ENCODE results near the gene BYSL.

Gene BYSL

DNA sequence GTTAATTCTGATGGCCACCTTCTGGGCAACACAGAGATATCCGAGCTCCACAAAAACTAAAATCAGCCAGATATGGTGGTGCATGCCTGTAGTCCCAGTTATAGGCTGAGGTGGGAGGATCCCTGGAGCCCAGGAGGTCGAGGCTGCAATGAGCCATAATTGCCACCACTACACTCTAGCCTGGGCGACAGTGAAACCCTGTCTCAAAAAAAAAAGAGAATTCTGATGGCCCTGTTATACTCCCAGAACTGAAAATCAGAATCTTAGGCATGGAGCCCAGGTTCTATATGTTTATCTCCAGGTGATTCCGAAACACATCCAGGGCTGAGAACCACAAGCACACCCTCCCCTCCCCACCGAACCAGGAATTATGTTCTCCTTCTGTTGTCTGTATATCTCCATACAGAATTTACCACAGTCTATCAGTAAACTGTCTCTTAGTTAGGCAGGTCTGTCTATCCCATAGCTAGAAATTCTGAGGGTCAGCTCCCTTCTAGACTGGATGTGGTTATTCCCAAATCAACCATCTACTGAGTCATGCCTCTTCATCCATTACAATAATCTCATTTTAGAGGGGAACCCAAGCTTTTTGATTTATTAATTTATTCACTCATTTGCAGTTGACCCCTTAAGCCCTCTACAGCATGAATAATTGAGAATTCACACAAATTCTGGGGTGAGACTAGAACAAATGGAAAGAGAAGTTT, 45.1 kb downstream of the BYSL start:
- DNase-seq (ENCODE audit: insufficient read length, low spot score) (no peak), FAIRE-seq (no peak)

DNA sequence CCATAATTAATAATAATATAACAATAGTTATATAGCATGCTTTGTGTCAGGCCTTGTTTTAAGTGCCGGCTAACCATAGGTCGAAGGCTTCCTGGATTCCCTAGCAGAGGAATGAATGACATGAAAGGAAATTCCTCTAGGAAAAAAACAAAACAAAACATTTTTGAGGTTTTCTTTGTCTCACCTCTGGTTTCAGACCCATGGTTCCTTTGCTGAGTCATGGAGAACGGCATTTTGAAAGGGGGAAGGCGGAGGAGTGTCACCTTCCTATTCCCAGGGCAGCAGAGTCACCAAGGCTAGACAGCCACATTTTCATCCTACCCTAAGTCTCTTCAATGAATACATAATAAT, 45.6 kb downstream of the BYSL start:
- DNase-seq (ENCODE audit: insufficient read length, low spot score) (no peak), FAIRE-seq (no peak)
- TF ChIP-seq POLR2A (IDR thresholded peaks at IDR 0.05; ENCODE audit: low read depth, low read length) (no peak), POLR2AphosphoS5 (IDR thresholded peaks at IDR 0.05; ENCODE audit: low read depth, low read length) (no peak), TAF1 (IDR thresholded peaks at IDR 0.05; ENCODE audit: low read depth, low read length) (no peak), SPI1 (IDR thresholded peaks at IDR 0.05; ENCODE audit: low read depth, low read length) (no peak)

More for the DNA sequence above, 45.1 kb downstream of the BYSL start:
- no peak for TF ChIP-seq SPI1 (IDR thresholded peaks at IDR 0.05; ENCODE audit: low read depth, low read length)
- no peak for TF ChIP-seq POLR2AphosphoS5 (IDR thresholded peaks at IDR 0.05; ENCODE audit: low read depth, low read length)
- TF ChIP-seq TAF1 (IDR thresholded peaks at IDR 0.05; ENCODE audit: low read depth, low read length) = no peak
- TF ChIP-seq PAX5 (IDR thresholded peaks at IDR 0.05; ENCODE audit: insufficient read depth, low read length, severe bottlenecking) = no peak
- no peak for TF ChIP-seq POU2F2 (IDR thresholded peaks at IDR 0.05; ENCODE audit: low read depth, low read length)
- TF ChIP-seq POLR2A (IDR thresholded peaks at IDR 0.05; ENCODE audit: low read depth, low read length) = no peak

- TF ChIP-seq POU2F2 (IDR thresholded peaks at IDR 0.05; ENCODE audit: low read depth, low read length) (no peak), POLR2AphosphoS5 (IDR thresholded peaks at IDR 0.05; ENCODE audit: low read depth, low read length) (no peak), TAF1 (IDR thresholded peaks at IDR 0.05; ENCODE audit: low read depth, low read length) (no peak), PAX5 (IDR thresholded peaks at IDR 0.05; ENCODE audit: insufficient read depth, low read length, severe bottlenecking) (no peak), POLR2A (IDR thresholded peaks at IDR 0.05; ENCODE audit: low read depth, low read length) (no peak), SPI1 (IDR thresholded peaks at IDR 0.05; ENCODE audit: low read depth, low read length) (no peak)
- DNase-seq (ENCODE audit: insufficient read length, low spot score) = no peak
- FAIRE-seq = no peak
Observed at GRCh38 chr6:41967312-41968287, 46.3 kb downstream of the BYSL start.

GRCh38 chr6:41970436-41970846, 49.1 kb downstream of the BYSL start:
- no peak for TF ChIP-seq SPI1 (IDR thresholded peaks at IDR 0.05; ENCODE audit: low read depth, low read length)
- no peak for TF ChIP-seq TAF1 (IDR thresholded peaks at IDR 0.05; ENCODE audit: low read depth, low read length)
- no peak for TF ChIP-seq PAX5 (IDR thresholded peaks at IDR 0.05; ENCODE audit: insufficient read depth, low read length, severe bottlenecking)
- TF ChIP-seq POU2F2 (IDR thresholded peaks at IDR 0.05; ENCODE audit: low read depth, low read length) = no peak
- TF ChIP-seq POLR2AphosphoS5 (IDR thresholded peaks at IDR 0.05; ENCODE audit: low read depth, low read length) = no peak
- no peak for TF ChIP-seq POLR2A (IDR thresholded peaks at IDR 0.05; ENCODE audit: low read depth, low read length)
- DNase-seq (ENCODE audit: insufficient read length, low spot score) (no peak), FAIRE-seq (no peak)

DNA sequence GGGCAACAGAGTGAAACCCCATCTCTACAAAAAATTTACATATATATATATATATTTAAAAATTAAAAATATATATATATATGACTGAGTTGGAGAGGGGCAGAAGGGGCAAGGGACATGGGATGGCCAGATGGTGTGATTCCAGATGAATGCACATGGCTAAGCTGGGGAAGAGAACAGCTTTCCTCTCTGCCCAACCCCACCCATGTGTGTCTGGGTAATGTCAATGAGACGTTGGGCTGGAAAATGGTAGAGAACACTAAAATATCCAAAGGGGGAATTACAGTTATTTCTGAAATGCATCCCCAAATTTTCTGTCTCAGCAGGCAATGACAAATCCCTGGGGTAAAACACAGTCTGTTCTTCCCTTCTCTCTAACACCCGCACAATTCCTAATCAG, 51.5 kb downstream of the BYSL start:
- TF ChIP-seq PAX5 (IDR thresholded peaks at IDR 0.05; ENCODE audit: insufficient read depth, low read length, severe bottlenecking) (no peak), POLR2AphosphoS5 (IDR thresholded peaks at IDR 0.05; ENCODE audit: low read depth, low read length) (no peak), SPI1 (IDR thresholded peaks at IDR 0.05; ENCODE audit: low read depth, low read length) (no peak), POU2F2 (IDR thresholded peaks at IDR 0.05; ENCODE audit: low read depth, low read length) (no peak), POLR2A (IDR thresholded peaks at IDR 0.05; ENCODE audit: low read depth, low read length) (no peak), TAF1 (IDR thresholded peaks at IDR 0.05; ENCODE audit: low read depth, low read length) (no peak)
- FAIRE-seq (no peak), DNase-seq (ENCODE audit: insufficient read length, low spot score) (no peak)

DNA sequence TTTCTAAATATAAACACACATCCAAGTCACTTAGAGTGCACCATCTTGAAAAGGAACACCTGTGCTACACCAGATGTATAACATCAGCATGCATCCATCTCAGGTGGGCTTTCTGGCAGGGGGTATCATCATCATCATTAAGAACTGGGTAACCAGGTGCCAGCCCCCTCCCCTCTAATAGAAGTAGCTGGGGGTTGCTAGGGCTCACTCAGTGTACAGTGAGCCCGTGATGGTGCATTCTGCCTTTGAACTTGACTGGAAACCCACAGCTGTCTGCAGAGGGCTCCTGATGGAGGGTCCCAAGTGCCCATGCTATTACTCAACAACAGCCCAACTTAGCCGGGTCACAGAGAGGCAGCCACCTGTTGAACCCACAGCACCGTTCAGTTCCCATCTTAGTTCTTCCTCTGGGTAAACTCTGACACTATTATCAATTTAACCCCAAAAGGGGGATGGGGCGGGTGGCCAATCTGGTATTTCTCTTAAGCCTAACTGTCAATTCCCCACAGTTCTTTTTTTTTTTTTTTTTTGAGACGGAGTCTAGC, 53.1 kb downstream of the BYSL start:
- no peak for FAIRE-seq
- TF ChIP-seq SPI1 (IDR thresholded peaks at IDR 0.05; ENCODE audit: low read depth, low read length) (no peak), PAX5 (IDR thresholded peaks at IDR 0.05; ENCODE audit: insufficient read depth, low read length, severe bottlenecking) (no peak), POLR2A (IDR thresholded peaks at IDR 0.05; ENCODE audit: low read depth, low read length) (no peak), POLR2AphosphoS5 (IDR thresholded peaks at IDR 0.05; ENCODE audit: low read depth, low read length) (no peak), POU2F2 (IDR thresholded peaks at IDR 0.05; ENCODE audit: low read depth, low read length) (no peak), TAF1 (IDR thresholded peaks at IDR 0.05; ENCODE audit: low read depth, low read length) (no peak)
- no peak for DNase-seq (ENCODE audit: insufficient read length, low spot score)

- no peak for TF ChIP-seq POLR2AphosphoS5 (IDR thresholded peaks at IDR 0.05; ENCODE audit: low read depth, low read length)
- no peak for TF ChIP-seq PAX5 (IDR thresholded peaks at IDR 0.05; ENCODE audit: insufficient read depth, low read length, severe bottlenecking)
- no peak for TF ChIP-seq SPI1 (IDR thresholded peaks at IDR 0.05; ENCODE audit: low read depth, low read length)
- no peak for FAIRE-seq
- no peak for DNase-seq (ENCODE audit: insufficient read length, low spot score)
Observed at GRCh38 chr6:41975276-41975675, 54.0 kb downstream of the BYSL start.

DNA sequence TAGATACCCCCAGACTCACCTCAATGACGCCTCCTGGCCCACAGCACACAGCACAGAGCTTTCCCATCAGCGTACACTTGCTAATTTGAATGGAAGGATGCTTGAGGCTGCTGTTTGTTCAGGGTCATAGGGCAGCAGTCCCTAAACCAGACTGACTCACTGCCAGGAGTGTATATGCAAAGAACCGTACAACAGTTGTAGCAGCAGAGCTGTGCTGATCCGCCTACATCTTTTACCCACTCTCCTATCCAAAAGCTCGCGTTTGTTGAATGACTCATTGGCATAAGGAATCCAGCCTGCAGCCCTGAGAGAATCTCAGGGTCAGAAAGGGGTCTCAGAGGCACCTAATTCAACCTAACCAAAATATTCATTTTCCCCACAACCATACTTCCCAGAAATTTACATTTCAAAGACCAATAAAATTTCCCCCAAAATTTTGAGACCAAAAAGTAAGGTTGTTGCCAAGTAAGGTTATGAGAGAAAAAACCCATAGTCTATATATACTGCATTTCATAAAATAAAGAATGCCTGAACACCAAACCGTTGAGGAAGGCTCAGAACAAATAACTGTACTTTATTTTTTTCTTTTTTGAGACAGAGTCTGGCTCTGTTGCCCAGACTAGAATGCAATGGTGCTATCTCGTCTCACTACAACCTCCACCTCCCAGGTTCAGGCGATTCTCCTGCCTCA, 55.6 kb downstream of the BYSL start:
- TF ChIP-seq POU2F2 (IDR thresholded peaks at IDR 0.05; ENCODE audit: low read depth, low read length) = 0 out of 2 replicates have a peak, but pooled peaks have one; percentile 22
- no peak for TF ChIP-seq POLR2AphosphoS5 (IDR thresholded peaks at IDR 0.05; ENCODE audit: low read depth, low read length)
- TF ChIP-seq SPI1 (IDR thresholded peaks at IDR 0.05; ENCODE audit: low read depth, low read length) = no peak
- DNase-seq (ENCODE audit: insufficient read length, low spot score) = no peak
- FAIRE-seq = peak; percentile 35

All from GM12891 (cell line).